ENCODE data around the gene PAX7.

PAX7 gene

GRCh38 chr1:18795002-18795689, 164.5 kb downstream of the PAX7 start:
- DNase-seq (ENCODE audit: low read depth in 2 of 2), result no peak

- DNase-seq (ENCODE audit: low read depth in 2 of 2), result no peak
Observed at GRCh38 chr1:18796950-18797349, 166.3 kb downstream of the PAX7 start.

All from activated CD8-positive, alpha-beta memory T cell treated with anti-CD3 and anti-CD28 coated beads for 4 hours (primary cell).